ENCODE data around the gene MGAT5.
A peak's percentile ranks its signal among the peaks of the same experiment; 100 is the strongest.

The MGAT5 gene

GRCh38 chr2:134280726-134281125 lies 26.9 kb downstream of the MGAT5 start:
- no peak for DNase-seq

DNA sequence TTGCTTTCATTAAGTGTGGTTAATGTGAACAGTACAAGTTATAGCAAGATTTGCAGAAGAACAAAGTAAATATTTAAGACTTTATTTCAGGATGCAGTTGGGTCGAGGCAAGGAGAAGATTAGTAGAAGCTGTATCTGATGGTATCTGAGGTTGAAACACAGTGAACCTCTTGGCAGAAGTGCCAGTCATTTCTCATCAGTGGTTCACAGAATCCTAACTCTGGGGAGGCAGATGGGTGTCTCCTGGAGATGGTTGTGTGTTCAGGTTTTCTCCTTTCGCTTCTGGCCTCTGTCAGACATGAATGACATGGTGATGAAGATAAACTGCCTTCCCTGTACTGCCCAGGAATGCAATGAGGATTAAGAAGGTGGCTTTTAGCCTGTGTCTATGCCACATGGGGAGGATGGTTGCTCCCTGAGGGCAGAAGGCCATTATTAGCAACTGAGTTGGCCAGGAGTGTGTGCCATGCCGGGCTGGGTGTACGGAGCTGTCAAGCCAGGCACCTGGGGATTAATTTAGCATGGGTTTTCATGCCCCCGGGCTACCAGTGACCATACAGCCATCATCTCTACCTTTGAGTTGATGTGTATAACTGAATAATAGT lies 28.0 kb downstream of the MGAT5 start:
- no peak for DNase-seq

- peak; percentile 39 for DNase-seq
These were observed 28.9 kb downstream of the MGAT5 start for GRCh38 chr2:134282629-134283400.

DNA sequence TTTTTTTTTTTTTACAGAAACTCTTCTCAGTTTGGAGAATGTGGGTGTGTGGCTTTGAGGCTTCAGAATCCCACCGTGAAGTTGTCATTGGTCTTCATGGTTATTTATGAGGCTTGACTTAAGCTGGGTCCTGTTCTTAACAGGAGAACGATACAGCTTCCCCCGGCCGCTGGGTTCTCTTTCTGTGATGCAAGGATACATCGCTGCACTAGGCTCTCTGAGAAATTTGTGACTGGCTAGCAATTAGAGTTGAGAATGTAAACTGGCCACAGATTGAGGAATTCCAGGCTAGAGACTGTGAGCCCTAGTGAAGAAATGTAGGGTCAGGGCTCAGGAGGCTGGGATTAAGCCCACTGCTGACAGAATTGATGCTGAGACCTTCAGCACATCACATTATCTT lies 29.8 kb downstream of the MGAT5 start:
- DNase-seq, result no peak

DNA sequence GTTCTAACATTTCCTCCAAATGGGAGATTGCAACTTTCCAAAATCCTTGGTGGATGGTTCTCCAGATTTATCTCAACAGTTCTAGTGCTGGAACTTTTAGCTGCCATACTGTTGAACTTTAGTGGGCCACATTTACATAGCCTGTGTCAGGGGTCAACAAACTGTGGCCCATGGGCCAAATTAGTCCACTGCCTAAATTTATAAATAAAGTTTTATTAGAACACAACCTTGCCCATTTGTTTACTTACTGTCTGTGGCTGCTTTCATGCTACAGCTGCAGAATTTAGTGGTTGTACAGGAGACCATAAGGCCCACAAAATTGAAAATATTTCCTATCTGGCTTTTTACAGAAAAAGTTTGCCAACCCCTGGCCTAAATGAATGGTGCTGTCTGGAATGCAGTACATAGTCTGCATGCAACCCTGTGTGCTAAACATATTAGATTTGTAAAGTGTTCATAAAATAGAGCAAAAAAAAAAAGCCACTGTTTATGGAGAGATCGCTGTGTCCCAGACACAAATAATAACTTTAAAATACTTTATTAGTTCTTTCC lies 30.3 kb downstream of the MGAT5 start:
- DNase-seq, result no peak

DNA sequence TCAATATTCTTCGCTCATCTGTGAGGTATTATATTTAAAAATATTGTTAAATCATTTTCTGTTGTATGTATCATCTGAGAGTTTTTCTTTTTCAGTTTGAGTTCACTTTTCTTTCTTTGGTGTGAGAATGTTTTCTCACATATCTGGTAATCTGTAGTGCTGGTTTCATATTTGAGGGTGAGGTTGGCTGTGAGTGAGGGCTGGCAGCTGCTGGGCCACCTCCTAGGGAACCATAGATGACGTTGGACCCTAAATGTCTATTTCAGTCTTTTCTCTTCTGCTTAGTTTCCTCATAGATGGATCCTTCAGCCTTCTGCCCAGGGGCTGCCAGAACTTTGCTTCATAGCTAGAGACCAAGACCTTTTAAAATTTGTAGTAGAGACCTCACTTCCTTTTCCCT lies 33.5 kb downstream of the MGAT5 start:
- peak; percentile 15 to 21 for DNase-seq

DNA sequence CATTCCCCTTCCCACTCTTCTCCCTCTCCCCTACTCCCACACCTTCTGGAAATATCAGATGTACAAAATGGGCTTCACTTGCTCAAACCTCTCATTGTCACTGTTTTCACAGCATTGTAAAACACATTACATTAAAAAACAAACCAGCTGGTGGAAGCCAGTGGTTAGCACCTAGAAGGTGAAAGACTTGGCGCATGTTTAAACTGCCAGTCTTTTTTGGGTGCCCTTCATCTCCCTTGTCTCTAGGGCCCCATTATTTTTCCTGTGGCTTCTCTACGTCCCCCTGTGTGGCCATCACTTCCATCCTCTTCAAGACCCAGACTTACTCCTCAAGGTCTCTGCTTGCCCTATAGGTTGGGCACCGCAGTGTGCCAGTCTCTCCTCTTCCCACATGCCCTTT lies 34.9 kb downstream of the MGAT5 start:
- DNase-seq, result no peak

- DNase-seq, result peak in 1 of 2 donors; percentile 15
These were observed 35.4 kb downstream of the MGAT5 start for GRCh38 chr2:134289225-134289624.

- DNase-seq, result peak in 1 of 2 donors; percentile 42
These were observed 36.5 kb downstream of the MGAT5 start for GRCh38 chr2:134290358-134290757.

DNA sequence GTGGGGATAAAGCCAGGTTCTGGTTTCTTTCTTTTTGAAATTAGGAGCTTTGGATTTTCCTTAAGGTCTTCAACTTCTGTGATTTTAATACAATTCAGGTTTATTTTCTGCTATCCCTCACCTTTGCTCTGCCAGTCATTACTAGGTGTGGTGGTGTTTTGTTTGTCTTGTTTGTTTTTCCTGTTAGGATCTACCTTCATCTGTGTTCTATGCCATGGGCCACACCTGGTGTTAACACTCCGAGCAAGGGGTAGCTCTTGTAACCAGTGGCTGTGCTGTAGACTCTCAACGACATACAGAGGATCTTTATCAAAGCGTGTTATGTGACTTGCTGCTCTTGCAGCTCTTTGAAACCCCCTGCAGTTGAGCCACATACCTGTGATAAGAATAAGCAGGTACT lies 38.6 kb downstream of the MGAT5 start:
- DNase-seq, result no peak

DNA sequence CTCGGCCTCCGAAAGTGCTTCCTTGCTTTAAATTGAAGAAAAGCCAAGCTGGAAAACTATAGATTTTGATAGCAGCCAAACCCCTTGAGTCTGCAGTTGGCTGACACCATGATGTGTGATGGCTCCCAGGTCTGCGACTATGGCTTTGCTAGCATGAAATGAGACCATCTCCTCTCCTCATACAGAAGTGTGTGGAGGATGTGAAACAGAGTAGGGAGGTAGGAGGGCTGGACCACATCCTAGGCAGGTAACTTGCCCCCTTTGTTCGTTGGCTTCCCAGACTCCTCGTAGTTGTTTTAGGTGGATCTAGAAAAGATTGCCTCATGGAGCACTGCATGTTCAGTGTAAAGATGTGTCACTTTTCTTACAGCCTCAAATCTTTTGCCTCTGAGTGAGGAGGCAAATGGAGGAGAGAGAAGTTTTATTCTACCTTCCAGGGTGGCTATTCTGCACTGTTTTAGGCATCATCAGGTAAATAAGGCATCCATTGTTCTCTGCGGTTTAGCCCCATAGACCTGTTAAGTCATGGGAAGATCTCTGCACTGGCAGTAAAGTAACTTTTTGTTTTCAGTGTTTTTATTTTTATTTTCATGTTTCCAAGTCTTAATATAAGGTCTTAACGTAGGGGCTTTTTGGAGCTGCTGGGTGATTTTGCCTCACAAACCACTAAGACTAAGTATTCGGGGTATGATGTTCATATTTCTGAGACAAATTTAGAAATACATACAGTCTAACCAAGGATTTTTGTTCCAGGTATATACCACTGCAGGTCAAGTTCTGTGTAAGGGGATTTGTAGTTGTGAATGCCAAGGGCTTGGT lies 40.1 kb downstream of the MGAT5 start:
- DNase-seq, result no peak

DNA sequence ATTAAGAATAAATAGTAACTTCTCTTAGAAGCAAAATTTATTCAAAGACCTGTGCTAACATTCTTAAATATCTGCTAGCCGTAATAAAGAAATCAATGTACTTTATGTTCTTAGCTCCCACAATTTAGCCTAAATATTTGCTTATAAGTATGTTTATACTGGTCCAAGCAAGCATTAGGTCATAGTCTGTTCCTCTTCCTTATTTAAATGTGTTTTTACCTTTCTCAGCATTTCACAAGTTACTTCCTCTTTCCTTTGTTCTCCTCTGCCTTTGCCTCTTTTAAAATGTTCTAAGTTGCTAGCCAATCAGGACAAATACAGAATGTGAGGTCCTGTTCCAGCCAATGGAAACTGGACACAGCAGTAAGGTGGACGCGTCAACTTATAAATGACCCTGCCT lies 40.7 kb downstream of the MGAT5 start:
- peak in 1 of 2 donors; percentile 33 for DNase-seq

- no peak for DNase-seq
These were observed 41.6 kb downstream of the MGAT5 start for GRCh38 chr2:134295441-134295840.

DNA sequence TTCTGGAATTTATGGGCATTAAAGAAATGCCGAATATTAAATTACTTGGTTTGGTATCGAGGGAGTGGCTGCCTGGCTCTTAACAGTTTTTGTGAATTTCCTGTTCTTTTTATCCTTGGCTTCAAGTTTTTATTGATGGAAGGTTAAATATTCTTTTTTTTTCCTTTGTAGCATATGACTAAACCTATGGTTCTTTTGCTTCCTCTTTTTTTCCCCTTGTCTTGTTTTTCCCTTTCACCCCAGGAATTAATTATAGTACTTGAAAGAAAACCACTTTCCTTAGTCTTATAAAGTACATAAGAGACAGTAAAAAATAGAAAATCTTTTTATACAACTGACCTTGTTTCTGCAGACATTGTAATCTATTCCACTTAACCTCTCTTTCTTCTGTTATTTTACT lies 42.4 kb downstream of the MGAT5 start:
- DNase-seq, result no peak

DNA sequence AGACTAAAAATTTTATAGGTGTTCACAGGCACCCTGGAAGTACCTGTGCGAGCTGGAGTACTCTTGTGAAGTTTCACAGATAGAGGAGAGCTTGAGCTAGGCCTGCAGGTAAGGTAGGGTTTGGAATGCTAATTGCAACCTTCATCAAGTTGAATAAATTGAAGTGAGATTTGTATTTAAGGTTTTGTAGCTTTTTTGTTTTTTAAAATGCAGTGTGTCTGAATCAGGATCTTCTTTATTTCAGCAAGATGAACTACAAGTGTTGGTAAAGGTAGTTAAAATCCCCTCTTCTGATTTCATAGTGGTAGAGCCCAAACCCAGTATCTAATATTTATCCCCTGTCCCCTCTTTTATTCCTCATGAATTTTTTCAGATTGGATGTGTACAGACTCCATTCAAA lies 45.5 kb downstream of the MGAT5 start:
- DNase-seq, result no peak

DNA sequence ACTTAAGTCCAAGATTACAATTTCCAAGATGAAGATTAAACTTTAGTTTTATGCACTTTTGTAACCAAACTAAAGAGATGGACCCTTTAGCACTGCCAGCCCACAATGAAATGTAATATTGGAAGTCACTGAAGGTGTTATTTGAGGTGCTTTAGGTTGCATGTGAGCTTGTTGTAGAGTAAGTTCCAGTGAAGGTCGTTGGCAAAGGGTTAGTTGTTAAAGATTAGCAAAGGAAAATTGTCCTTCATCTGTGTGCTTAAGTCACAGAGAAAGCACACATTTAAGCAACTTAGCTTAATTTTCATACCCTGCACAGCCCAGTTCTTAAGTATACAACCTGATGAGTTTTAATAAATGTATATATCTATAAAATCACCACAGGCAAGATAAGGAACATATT lies 46.7 kb downstream of the MGAT5 start:
- no peak for DNase-seq

- no peak for DNase-seq
These were observed 47.4 kb downstream of the MGAT5 start for GRCh38 chr2:134301099-134301927.

DNA sequence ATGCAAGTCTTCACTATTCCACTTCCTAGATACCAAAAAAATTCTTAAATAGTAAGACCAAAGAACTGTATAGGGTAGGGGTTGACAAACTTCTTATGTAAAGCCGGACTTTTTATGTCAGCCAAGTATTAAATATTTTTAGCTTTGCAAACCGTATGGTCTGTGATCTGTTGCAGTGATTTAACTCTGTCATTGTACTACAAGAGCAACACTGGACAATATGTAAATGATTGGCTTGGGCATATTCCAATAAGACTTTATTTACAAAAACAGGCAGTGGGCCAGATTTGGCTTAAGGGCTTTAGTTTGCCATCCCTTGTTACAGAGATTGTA lies 48.0 kb downstream of the MGAT5 start:
- DNase-seq, result no peak

- DNase-seq, result no peak
These were observed 50.7 kb downstream of the MGAT5 start for GRCh38 chr2:134304394-134305108.

- peak in 1 of 2 donors; percentile 47 for DNase-seq
These were observed 51.2 kb downstream of the MGAT5 start for GRCh38 chr2:134305109-134305491.

DNA sequence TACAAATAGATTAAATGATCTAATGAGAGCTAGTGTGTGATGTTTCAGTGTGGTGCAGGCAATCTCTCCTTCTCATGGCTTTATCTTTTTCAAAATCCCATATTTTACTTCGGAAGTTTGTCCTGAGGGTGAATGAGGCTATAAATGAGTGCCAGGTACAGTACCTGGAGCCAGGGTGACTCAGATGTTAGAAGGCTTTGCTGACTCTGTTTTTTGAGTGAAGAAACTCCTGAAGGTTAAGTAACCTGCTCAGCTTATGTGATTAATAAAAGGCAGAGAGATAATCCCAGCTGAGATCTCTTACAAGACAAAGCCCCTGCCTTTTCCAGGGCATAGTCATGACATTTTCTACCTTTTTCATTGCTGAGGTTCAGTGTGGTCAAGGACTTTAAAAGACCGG lies 52.6 kb downstream of the MGAT5 start:
- no peak for DNase-seq

DNA sequence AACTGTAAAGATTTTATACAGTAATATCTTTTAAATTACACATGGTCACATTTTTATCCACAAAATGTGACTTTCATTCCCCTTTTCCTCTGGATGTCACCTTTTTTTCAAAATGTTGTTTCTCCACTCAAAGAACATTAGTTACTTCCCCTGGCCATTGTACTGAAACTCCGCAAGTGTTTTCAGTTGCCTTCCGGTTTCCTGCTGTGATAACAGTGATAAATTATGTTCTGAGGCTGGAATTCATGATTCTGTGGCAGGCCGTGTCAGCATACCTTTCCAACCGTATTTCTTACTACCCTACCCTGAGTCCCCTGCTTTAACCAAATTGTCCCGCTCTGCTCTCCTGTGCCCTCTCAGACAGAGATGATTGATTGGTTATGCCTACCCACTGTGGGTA lies 53.5 kb downstream of the MGAT5 start:
- DNase-seq, result no peak
